Measurements from ENCODE around the gene BEND7.

Gene BEND7

DNA sequence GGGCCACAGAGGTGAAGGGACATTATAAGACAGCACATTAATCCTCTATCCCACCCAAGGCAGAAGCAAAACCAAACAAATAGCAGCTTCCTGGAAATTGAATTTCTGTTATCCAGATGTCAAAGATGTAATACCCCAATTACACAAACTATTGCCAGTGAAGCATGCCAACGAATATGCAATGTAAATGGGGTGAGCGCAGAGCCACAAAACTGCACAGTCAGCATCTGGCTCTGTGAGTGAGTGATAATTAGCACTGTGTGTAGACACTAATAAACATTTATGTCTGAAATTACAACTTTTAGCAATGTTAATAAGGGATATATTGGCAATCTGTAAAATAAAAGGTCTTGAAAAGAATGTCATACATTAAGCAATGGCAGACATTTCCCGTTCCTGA lies 3.2 kb downstream of the BEND7 start:
- in situ Hi-C loops (cut with HindIII; ENCODE audit: low sequenced_read_pairs): no loop called here

DNA sequence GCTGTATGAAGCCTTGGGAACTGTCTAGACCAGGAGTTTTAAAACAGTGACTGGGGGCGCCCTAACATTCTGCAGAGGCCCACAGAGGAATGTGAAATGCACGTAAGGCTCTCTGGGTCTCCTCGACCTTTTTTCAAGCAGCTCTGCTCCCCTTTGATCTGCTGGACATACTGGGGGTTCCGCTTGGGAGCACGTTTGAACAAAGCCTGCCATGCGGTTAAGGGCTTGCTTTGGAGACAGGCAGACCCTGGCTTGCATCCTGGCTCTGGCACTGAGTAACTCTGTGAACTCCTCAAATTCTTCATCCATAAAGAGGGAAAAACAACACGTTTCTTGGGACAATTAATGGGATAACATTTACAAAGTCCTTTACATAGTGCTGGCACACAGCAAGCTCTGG lies 7.8 kb downstream of the BEND7 start:
- in situ Hi-C loops (cut with HindIII; ENCODE audit: low sequenced_read_pairs): no loop called here

DNA sequence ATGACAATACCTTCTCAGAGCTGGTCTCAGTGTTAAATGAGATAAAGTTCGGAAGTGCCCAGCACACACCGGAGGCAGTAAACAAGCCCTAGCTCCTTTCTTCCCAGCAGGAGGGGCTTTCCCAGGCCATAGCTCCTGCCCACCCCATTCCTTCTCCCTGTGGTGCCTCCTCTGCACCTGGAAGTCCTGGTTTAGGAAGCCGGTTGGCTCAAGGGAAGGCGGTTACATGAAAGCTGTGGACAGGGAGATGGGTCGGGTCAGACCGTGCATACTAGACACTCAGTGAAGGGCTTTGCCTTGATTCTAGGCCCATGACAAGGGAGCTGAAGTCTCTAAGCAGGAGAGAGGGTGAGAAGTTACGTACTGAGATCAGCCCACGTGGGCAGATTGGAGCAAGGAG lies 8.6 kb downstream of the BEND7 start:
- in situ Hi-C loops (cut with HindIII; ENCODE audit: low sequenced_read_pairs): no loop called here

DNA sequence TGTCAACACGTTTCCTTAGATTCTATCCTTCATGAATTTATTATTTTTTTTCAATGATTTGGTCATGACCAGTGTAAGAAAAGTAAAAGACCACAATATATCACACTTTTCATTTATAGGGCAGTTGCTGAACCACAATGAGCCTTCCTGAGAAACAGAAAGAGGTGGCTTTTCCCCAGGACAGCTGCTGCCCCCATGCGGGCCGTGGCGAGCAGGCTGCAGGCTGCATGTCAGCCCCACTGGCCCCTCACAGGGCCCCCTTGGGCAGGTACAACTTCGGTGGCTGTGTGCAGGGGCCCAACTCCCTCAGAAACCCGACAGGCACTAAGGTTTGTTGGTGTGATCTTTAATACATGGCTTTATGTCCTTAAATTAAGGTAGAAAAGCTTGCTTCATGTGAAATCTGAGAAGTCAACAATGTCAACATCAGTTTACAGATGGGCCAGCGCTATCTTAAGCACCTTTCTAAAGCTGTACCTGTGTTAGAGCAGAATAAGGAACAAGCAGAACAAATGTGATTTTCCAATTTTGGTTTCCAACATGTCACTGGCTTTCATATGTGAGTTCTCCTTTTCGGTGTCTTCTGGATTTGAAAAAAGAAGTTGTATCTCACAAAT lies 10.6 kb downstream of the BEND7 start:
- in situ Hi-C loops (cut with HindIII; ENCODE audit: low sequenced_read_pairs): no loop called here

DNA sequence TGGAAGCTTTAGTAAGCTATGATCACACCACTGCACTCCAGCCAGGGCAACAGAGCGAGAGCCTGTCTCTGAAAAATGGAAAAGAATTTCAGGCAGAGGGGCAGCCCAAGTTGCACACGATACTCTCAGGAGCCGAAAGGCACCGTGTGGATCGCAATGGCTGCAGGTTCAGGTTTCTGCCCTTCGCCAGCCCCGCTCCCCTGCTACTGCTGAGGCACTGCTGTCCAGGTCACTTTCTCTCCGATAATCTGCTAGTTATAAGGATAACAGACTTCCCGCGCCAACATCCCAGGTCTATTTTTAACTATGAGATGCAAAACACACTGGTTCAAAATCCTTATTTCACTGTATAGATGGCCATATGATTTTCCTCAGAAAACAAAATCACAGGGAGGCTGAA lies 11.1 kb downstream of the BEND7 start:
- in situ Hi-C loops (cut with HindIII; ENCODE audit: low sequenced_read_pairs): no loop called here

DNA sequence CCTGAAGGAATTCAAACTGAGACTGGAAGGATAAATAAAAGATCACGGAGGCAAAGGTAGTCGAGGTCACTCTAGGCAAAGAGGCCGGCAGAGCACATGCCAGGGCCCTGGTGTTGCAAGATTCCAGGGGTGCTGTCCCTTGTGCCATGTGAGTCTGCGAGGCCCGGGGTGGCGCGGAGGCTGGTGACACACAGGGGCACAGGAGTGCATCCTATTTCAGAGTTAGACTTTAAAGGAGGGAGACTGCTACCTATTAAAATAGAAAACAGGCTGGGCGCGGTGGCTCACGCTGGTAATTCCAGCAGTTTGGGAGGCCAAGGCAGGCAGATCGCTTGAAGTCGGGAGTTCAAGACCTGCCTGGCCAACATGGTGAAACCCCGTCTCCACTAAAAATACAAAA lies 12.6 kb downstream of the BEND7 start:
- in situ Hi-C loops (cut with HindIII; ENCODE audit: low sequenced_read_pairs): no loop called here

DNA sequence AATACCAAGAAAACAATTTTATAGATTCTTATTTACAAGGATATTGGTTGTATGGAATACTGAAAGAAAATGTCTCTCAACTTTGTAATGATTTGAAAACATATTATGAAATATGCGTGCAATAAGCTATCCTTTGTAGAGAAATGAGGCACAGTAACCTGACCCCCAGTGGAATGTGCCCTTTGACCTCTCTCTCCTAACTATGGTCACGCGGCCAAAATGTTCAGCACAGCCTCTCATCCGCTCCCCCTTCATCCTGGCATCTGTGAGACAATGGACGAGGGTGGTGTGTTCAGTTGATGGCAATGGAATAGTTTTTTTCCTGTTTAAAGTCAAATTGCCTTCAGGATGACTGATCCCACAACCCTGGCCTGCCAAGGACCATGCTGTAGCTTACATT lies 13.3 kb downstream of the BEND7 start:
- in situ Hi-C loops (cut with HindIII; ENCODE audit: low sequenced_read_pairs): no loop called here

DNA sequence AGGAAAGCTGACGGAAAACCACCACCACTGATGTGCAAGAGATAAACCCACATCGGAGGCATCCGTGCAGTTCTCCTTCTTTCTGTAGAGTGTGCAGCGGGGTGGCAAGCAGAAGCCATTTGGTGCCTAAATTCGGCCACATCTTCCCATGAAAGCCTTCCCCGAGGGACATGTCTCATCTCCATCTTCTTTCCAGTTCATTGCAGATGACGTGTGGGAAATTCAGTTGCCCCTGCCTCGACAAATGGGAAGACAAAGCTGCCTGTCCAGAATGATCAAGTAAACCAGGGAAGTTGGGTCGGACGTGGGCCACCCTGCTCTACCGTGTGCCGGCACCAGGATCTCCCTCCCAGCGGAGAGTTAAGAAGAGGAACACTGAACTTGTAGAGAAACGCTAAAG lies 14.5 kb downstream of the BEND7 start:
- in situ Hi-C loops (cut with HindIII; ENCODE audit: low sequenced_read_pairs): no loop called here

DNA sequence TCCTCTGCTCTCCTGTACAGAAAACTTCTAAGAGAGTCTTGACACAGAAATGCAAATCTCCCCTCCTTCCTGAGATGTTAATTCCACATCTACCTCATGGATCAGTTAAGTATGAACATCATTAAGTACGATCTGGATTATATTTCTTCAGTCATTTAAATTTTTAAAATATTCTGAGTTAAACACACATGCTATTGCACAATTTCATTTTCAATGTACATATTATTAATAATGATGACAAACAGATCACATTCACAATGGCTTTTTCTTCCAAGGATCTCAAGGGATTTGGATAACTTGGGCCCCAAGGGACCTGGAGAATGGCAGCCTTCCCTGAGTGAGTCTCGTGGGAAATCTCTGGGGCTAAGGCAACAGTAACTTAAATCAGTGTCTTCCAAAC lies 16.2 kb downstream of the BEND7 start:
- in situ Hi-C loops (cut with HindIII; ENCODE audit: low sequenced_read_pairs): no loop called here

DNA sequence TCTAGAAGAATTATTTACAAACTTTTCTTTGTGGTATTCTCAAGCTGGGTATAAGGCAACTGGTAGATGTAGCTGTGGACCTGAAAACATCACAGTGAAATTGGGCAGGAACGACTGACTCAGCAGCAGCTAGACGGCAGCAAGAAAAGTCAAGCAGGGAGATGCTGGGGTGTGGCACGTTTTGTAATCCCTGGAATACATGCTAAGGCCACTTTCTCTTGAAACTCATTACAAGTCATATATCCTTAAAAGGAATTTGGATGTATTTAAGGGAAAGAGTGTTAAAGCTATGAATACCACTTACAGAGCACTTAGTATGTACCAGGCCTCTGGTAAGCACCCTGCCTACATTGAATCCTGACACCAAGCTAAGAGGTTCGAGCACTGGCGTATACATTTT lies 17.4 kb downstream of the BEND7 start:
- in situ Hi-C loops (cut with HindIII; ENCODE audit: low sequenced_read_pairs): no loop called here

DNA sequence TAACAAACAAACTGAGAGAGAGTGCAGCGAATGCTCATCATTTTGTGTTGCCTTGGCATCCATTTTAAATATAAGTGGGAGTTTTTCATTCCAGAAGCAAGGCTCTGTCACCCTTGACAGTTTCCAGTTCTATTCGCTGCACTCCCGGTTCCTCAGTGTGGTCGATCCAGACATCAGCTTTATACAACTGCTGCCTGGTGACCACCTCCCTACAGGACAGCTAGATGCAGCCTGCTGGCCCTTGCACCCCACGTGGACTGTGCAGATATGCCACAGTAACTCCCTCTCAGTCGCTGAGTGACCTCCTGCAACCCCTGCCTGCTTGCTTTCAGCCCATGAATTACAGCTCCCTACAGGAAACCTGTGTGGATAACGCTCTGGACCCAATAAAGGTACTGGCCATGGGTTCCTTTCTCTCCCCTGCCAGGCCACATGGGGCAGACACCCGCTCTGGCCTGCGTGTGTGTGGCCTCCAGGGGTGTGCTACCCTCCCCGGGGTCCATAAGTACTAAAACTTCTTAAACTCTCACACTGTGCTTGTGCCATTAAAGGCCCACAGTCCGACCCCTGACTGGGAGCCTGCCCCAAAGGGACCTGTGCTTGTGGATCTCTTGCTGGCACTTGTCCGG lies 23.6 kb downstream of the BEND7 start:
- in situ Hi-C loops (cut with HindIII; ENCODE audit: low sequenced_read_pairs): no loop called here

DNA sequence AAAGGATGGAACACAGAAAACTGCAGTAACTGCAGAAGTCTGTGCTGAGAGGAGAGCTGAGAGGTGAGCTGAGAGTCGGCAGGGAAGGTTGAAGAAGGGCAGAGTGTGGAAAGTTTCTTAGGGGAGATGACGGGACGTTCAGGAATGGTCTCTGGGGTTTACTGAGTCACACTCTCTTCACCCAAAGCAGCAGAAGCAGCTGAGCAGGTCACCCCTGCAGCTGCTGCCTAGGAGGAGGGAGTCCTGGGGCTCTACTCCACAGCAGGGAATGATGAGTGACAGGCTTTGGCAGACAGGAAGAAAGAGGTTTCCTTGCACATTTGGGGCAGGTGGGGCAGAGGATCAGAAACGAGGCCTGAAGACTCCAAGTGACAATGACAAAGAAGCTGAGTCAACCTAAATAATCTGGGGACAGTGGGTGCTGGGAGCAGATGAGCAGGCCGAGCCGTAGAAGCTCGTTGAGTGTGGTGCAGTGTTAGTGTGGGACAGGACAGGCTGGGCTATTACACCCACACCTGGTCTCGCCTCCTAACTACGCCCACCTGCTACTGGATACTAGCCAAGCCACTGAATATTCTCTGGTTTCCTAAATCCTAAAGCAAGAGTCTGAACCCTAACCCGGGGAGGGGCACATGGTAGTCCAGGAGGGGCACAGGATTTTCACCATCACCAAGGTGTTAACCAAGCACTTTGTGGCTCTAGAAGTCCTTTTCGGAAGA lies 24.9 kb downstream of the BEND7 start:
- in situ Hi-C loops (cut with HindIII; ENCODE audit: low sequenced_read_pairs): no loop called here

DNA sequence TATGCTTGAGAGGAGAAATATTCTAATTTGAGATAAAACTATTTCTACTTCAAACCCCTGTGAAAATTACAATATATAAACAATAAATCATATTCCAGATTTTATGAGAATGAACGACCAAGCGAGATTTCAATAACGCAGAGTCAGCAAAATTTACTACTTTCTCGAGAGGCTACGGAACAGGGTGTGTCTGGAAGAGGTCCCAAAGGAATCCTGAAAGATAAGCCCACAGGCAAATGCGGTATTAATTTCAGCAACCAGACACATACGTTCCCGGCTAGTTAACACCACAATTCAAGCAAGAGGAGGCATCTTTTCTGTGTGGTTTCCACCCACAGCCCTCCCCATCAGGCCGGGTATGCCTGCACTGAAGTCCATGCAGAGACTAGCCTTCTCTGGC lies 26.4 kb downstream of the BEND7 start:
- in situ Hi-C loops (cut with HindIII; ENCODE audit: low sequenced_read_pairs): no loop called here

DNA sequence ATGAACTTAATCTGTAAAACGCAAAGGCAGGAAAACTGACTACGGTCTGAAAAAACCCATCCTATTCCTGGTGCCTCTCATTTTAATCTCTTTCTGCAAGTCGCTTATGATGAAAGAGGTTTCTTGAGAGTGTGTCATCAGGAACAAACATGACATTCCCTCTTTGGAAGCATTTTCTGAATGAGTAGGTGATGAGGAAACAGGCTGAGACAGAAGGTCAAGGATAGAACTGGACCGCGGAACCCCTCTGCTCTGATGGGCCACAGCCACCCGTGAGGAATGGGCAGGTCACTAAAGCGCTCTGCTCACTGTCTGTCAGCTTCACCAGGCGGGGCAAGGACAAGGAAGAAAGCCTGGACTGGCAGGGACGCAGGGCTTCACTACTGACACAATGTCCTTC lies 28.6 kb downstream of the BEND7 start:
- in situ Hi-C loops (cut with HindIII; ENCODE audit: low sequenced_read_pairs): no loop called here

DNA sequence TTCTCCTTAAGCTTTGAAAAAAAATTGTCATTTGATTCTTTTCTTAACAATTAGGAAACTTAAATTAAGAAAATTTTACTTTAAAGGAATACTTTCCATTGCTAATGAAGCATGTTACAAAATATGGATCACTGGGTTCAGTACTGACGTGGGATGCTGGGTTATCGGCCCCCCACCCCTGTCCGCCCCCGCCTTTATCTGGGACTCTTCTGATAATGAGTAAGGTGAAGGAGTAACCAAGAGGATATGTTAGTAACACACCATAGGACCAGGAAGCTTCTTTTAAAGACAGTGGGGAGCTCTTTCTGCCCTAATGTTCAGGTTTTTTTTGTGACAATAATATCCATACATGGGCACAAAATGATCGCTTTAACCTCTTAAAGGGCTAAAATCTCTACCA lies 29.7 kb downstream of the BEND7 start:
- in situ Hi-C loops (cut with HindIII; ENCODE audit: low sequenced_read_pairs): no loop called here

DNA sequence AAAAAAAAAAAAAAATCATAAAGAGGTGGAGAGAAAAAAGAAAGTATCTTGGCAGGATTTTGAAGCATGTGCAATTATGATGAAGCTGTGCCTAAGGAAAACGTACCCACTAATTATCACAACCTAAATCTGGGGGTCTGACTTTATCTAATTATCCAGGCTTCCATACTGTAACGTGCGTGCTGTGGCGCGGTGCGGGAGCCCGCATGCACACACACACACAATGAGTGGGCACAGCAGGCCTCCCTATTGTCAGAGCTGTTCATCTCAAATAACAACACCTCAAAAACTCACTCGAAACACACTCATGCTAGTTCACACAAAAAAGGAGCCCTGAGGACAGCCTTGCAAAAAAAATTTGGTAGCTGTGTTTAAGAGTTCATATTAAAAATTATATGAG lies 31.9 kb downstream of the BEND7 start:
- in situ Hi-C loops (cut with HindIII; ENCODE audit: low sequenced_read_pairs): no loop called here

DNA sequence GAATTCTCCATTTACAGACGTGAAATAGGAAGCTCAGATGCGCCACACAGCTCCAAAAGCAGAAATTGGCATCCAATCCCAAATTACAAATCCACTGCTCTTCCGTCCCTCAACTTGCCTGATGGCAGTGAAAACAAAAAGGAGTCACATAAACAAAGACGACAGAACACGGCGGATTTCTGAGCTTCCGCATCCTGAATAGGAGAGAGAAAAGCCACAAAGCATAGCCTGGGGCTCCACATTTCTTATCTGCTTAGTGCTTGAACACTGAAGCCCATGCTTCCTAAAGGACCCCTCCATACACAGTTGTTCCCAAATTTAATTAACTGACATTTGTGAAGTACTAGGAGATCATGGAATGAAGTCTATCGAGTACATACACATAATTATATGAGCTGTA lies 32.6 kb downstream of the BEND7 start:
- in situ Hi-C loops (cut with HindIII; ENCODE audit: low sequenced_read_pairs): no loop called here

DNA sequence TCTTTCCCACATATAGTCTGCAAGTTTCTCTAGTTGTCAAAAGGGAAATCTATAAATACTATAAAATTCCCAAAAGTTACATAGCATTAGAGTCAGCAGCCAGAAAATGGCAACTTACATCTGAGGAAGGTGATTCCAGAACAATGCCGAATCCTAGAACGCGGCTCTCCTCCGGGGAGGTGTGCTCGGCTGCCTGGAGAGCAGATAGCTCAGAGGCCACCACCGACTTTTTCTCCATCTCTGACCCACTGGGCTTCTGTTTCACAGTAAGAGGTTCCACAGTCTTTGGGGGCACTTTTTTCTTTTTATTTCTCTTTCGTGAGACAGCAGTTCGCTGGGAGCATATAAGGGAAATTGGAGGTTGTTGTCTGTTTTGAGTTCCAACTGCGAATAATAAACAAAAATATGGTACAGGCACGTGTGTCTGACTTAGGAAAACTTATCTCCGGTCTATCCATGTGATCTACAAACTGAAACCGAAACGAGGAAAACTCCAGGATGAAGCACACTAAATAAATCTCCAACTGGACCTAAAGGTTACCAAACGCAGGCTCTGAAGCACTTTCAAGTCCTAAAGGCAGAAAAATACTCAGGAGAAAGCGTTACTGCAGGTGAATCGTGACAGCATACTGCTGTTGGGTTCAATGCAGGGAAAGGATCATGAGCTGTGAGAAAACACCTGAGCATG lies 36.2 kb downstream of the BEND7 start:
- in situ Hi-C loops (cut with HindIII; ENCODE audit: low sequenced_read_pairs): no loop called here

DNA sequence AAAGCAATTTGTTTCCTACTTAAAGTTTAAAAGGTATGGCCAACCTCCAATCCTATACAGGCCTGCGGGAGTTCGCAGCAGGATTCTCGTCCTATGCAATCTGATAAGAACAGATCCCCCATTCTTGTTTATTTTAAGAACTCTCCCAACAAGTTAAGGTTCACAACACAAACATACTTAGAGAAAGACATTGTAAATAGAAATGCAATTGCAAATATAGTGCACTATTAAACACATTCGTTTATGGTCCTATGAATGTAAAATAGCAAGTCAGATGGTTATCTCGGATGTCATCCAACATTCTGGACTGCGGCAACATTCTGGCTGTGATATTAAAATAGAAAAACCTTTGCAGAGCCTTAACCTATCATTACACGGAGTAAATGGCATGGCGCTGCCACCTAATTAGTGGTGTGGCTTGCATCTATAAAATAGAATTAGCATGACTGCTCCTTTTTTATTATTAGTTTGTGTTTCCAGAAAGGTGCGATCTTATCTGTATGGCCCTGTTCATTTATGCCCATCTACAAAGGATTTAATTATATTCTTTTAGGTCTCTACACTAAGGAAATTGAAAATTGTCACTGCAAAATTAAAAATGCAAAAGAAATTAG lies 37.0 kb downstream of the BEND7 start:
- in situ Hi-C loops (cut with HindIII; ENCODE audit: low sequenced_read_pairs): no loop called here

DNA sequence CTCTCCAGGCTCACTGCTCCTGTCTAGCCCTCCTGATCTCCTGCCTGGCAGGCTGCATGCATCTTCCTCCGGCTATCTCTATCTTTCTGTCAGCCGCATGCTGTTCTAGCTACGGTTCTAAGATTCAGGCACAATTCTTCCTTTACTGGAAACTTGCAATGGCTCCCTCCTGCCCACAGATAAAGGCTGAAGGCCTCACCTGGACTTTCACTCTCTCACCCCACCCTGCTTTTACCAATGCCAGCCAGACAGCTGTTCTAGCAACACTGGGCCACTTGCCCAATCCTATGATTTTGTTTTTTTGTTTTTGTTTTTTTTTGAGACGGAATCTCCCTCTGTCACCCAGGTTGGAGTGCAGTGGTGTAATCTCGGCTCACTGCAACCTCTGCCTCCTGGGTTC lies 38.3 kb downstream of the BEND7 start:
- in situ Hi-C loops (cut with HindIII; ENCODE audit: low sequenced_read_pairs): no loop called here

DNA sequence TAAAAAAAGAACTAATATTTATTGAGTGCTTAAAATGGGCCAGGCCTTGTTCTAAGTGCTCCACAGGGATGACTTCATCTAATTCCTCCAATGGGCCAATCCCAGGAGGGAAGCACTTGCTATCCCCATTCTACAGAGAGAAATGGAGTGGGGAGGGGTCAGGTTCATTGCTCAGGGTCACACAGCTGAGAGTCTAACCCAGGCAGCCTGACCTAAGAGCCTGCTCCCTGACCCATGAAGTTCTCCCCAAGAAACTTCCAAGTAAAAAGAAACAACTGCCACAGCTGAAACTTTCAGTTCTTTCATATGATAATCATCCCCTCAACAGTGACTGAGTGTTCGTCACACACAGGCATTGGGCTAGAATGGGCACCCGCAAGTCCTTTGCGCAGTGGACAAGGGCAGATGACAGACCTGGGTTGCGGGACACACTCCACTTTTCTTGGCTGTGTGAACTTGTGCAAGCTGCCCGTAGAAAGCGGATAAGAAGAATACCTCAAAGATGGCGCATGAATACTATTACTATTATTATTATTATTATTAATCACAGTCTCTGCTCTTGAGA lies 39.7 kb downstream of the BEND7 start:
- in situ Hi-C loops (cut with HindIII; ENCODE audit: low sequenced_read_pairs): no loop called here
